ENCODE data around the gene ROBO2. TPM values are rescaled to one million over a fixed set of nuclear protein-coding genes. Genes with fewer than 3 reads are reported as not detected.

ROBO2 gene
- total RNA-seq, 2 experiments from 2014 or later: not detected

DNA sequence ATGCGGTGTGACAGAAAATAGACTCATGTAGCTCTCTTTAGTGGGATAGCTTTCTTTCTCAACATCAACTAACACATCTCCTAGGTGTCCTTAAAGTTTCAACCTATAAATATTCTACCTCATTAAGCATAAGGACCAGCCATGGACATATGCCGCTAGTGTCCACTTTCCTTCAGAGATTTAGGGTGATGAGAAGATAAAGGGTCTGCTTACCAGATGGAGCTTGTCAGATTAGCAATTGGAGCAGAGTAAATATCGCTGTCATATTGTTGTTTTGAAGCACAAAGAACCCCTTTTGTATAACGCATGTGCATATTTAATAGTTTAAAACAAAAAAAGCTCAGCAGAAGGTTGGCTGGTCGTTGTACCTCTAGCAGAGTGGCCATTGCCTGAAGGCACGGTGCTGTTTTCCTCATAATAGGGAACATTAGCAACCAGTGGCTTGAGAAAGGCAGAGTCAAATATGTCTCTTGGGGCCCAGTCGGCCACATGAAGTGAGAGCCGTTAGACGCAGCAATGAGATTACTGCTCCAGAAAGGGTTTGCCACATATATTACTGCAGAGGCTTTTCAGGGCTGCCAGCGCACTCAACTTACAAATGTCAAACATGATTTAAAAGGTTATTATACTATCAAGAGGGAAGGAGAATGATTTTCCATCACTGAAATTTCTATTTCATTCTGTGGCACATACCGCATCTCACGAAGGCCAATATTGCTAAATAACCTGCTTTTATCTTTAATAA lies 264.2 kb downstream of the ROBO2 start:
- Mint-ChIP-seq H3K9me3 (peaks cover 4% of the 10 kb centered on the region), H3K27ac (no peak overlapping the region), H3K36me3 (ENCODE audit: low read depth) (no peaks in the 10 kb centered on the region), H3K27me3 (ENCODE audit: low read depth) (no peaks in the 10 kb centered on the region), H3K4me3 (no peak overlapping the region), H3K4me1 (ENCODE audit: low read depth) (no peaks in the 10 kb centered on the region)
- CTCF ChIA-PET: no interaction called here
- intact Hi-C loops (cut with micrococcal nuclease): no loop called here
- no peak for DNase-seq

DNA sequence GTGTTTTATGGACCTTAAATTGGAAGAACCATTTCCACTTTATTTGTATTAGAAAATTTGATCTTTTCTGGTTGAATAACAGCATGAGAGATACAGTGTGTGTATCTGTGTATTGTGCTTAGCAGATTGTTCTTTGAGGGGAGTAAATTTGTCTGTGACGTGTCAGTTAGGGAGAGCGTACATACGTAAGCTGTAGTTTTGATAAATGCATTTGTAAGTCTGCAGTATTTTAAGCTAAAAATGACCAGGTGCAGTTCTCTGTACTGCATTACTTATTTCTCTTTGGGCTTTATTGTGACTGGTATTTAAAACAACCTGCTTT lies 264.8 kb downstream of the ROBO2 start:
- no peak for DNase-seq
- H3K36me3 Mint-ChIP-seq (ENCODE audit: low read depth): no peaks in the 10 kb centered on the region
- H3K27me3 Mint-ChIP-seq (ENCODE audit: low read depth): no peaks in the 10 kb centered on the region
- intact Hi-C loops (cut with micrococcal nuclease): no loop called here
- no peak overlapping the region for H3K4me3 Mint-ChIP-seq
- peaks cover under 1% of the 10 kb centered on the region for H3K9me3 Mint-ChIP-seq
- H3K27ac Mint-ChIP-seq: no peak overlapping the region
- no peaks in the 10 kb centered on the region for H3K4me1 Mint-ChIP-seq (ENCODE audit: low read depth)
- CTCF ChIA-PET: no interaction called here

DNA sequence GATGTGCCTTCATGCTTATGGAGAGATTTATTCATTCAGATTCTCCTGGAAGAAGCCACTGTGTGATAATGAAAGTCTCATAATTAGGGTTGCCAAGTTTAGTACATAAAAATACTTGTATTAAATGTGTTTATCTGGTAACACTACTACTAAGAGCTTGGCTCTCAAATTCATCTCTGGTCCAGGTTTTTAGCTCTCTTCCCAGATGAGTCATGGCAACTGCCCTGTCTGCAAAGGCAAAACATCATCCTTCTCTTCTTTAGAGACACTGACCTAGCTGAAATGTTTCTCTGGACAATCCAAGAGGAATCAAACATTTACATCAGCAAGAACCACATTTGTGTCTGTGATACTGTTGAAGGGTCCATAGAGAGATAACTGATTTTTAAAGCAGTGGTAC lies 269.6 kb downstream of the ROBO2 start:
- CTCF ChIA-PET: no interaction called here
- no peak overlapping the region for H3K4me3 Mint-ChIP-seq
- no peaks in the 10 kb centered on the region for H3K27me3 Mint-ChIP-seq (ENCODE audit: low read depth)

DNA sequence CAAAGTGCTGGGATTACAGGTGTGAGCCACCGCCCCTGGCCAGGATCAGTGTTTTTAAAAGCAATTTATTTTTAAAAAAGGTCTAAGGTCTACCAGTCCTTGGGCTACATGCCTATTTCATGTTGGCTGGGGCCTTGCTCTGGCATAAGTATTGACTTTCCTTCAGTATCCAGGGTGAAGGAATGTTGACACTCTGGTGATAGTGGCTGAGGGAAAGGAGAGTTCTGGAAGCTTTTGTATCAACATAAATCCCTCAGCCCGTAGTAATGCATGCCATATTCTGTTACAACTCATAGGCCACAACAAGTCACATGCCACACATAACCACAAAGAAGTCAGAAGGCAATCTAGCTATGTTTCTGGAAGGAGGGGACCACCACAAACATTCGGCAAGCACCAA lies 273.9 kb downstream of the ROBO2 start:
- H3K36me3 Mint-ChIP-seq (ENCODE audit: low read depth): no peaks in the 10 kb centered on the region
- intact Hi-C loops (cut with micrococcal nuclease): no loop called here
- no peak overlapping the region for H3K4me3 Mint-ChIP-seq
- H3K9me3 Mint-ChIP-seq: no peaks in the 10 kb centered on the region
- CTCF ChIA-PET: no interaction called here
- H3K27me3 Mint-ChIP-seq (ENCODE audit: low read depth): no peaks in the 10 kb centered on the region
- H3K27ac Mint-ChIP-seq: no peak overlapping the region
- DNase-seq: no peak
- H3K4me1 Mint-ChIP-seq (ENCODE audit: low read depth): no peaks in the 10 kb centered on the region

More for the DNA sequence above, 269.6 kb downstream of the ROBO2 start:
- H3K4me1 Mint-ChIP-seq (ENCODE audit: low read depth): no peaks in the 10 kb centered on the region
- intact Hi-C loops (cut with micrococcal nuclease): no loop called here
- DNase-seq: no peak
- H3K9me3 Mint-ChIP-seq: no peaks in the 10 kb centered on the region
- H3K36me3 Mint-ChIP-seq (ENCODE audit: low read depth): no peaks in the 10 kb centered on the region
- H3K27ac Mint-ChIP-seq: no peak overlapping the region

DNA sequence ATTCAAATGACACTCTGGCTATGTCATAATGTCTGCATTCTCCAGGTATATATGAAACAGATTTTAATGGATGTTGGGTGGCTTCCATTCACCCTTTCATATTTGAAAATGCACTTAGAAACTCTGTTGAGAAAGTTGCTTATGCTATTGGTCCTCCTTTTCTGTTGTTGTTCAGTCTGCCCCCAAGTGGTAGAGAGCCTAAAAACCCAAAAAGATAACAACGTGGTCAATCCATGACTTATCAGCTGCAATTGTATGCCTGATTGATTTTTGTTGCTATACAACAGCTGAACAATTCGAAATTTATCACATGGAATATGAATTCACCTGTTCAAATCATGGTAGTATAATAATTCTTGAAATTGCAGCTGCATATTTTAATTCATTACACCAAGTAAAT lies 279.8 kb downstream of the ROBO2 start:
- intact Hi-C loops (cut with micrococcal nuclease): loop anchor here (1.0 kb wide), 1 partner anchor 281 kb away; no protein-coding TSS in a partner anchor
- CTCF ChIA-PET: interaction anchor here (1.1 kb wide), 1 partner anchor 10 kb away, joined by 3 read pairs; no protein-coding TSS in a partner anchor
- Mint-ChIP-seq H3K27me3 (ENCODE audit: low read depth) (no peaks in the 10 kb centered on the region), H3K36me3 (ENCODE audit: low read depth) (no peaks in the 10 kb centered on the region), H3K27ac (no peak overlapping the region), H3K9me3 (no peaks in the 10 kb centered on the region), H3K4me3 (no peak overlapping the region), H3K4me1 (ENCODE audit: low read depth) (no peaks in the 10 kb centered on the region)
- DNase-seq: no peak

DNA sequence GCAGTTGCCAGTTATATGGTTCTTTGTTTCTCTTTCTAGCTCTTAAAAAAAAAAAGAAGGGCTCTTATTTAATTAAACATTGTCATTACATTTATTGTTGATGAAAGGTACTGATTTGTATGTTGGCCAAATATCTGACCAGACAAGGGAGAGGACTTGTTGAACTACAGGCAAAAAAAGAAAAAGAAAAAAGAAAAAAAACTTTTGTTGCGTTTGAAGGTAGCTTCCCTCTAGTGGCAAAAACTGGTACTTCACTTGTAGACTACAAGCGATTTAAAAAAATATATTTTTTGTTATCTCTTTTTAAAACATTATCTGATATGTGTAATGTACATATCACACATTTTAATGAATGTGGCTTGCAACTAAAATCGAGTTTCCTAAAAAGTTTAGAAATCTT lies 280.6 kb downstream of the ROBO2 start:
- Mint-ChIP-seq H3K27ac (no peak overlapping the region), H3K9me3 (no peaks in the 10 kb centered on the region), H3K27me3 (ENCODE audit: low read depth) (no peaks in the 10 kb centered on the region), H3K4me3 (no peak overlapping the region), H3K36me3 (ENCODE audit: low read depth) (no peaks in the 10 kb centered on the region), H3K4me1 (ENCODE audit: low read depth) (no peaks in the 10 kb centered on the region)
- intact Hi-C loops (cut with micrococcal nuclease): loop anchor here (1.0 kb wide), 1 partner anchor 282 kb away; no protein-coding TSS in a partner anchor
- CTCF ChIA-PET: interaction anchor here (0.6 to 1.1 kb wide), 4 partner anchors 9 to 710 kb away, joined by 3 read pairs; no protein-coding TSS in a partner anchor
- no peak for DNase-seq

DNA sequence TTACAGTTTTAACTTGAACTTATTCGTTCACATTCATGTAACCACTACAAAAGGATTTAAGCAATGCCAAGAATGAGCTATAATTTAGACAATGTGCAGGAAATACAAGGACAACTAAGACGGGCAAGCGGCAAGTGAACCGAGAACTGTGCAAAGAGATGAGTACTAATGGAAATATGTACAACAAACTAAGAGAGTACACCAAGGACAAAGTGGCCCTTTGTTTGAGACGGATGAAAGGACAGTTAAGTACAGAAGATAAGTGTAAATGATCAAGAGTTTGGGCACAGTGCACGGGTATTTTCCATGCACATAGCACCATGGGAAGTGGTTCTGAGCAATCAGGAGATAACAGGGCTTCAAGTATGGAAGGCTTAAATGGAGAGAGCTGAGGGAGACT lies 281.7 kb downstream of the ROBO2 start:
- CTCF ChIA-PET: no interaction called here

DNA sequence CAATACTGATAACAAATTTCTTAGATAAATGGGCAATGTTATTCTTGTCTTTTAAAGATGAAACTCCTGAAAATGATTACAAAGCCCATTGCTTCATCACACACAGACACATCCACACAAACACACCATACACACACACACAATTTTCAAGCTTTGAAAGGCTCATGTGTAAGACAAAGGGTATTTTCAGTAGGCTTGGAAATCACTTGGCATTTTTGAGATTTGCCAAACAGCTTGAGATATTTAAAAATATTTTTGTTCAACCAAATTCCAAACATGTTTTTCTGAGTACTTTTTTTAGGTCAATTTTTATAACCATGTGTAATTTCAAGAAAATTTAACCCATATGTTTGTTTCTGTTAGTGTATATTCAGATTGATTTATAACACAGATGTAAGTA lies 283.7 kb downstream of the ROBO2 start:
- no peaks in the 10 kb centered on the region for H3K27me3 Mint-ChIP-seq (ENCODE audit: low read depth)
- H3K4me1 Mint-ChIP-seq (ENCODE audit: low read depth): no peaks in the 10 kb centered on the region
- DNase-seq: no peak
- CTCF ChIA-PET: no interaction called here
- H3K4me3 Mint-ChIP-seq: no peak overlapping the region
- intact Hi-C loops (cut with micrococcal nuclease): no loop called here
- no peak overlapping the region for H3K27ac Mint-ChIP-seq
- no peaks in the 10 kb centered on the region for H3K9me3 Mint-ChIP-seq
- no peaks in the 10 kb centered on the region for H3K36me3 Mint-ChIP-seq (ENCODE audit: low read depth)

More for the DNA sequence above, 281.7 kb downstream of the ROBO2 start:
- DNase-seq: no peak
- Mint-ChIP-seq H3K27ac (no peak overlapping the region), H3K4me1 (ENCODE audit: low read depth) (no peaks in the 10 kb centered on the region), H3K36me3 (ENCODE audit: low read depth) (no peaks in the 10 kb centered on the region), H3K9me3 (no peaks in the 10 kb centered on the region), H3K27me3 (ENCODE audit: low read depth) (no peaks in the 10 kb centered on the region), H3K4me3 (no peak overlapping the region)
- intact Hi-C loops (cut with micrococcal nuclease): no loop called here

DNA sequence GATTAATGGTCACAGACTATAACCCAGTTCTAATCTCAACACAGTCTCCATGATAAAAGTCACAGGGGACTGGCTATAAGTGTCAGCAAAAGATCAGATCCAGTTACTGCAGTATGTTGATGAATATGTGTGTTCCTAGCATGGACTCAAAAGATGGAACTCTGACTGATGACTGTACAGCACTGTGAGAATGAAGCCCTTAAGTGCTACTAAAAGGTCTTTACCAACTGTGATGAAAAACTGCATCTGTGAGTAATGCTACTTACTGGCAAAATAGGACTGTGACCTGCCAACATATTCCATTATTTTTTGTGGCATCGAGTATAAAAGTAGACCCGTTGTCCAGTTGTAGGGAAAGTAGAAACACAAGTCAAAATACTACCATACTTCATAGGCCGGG lies 284.2 kb downstream of the ROBO2 start:
- Mint-ChIP-seq H3K27me3 (ENCODE audit: low read depth) (no peaks in the 10 kb centered on the region), H3K4me3 (no peak overlapping the region), H3K36me3 (ENCODE audit: low read depth) (no peaks in the 10 kb centered on the region), H3K4me1 (ENCODE audit: low read depth) (no peaks in the 10 kb centered on the region), H3K9me3 (no peaks in the 10 kb centered on the region), H3K27ac (no peak overlapping the region)
- no peak for DNase-seq
- intact Hi-C loops (cut with micrococcal nuclease): no loop called here
- CTCF ChIA-PET: no interaction called here

DNA sequence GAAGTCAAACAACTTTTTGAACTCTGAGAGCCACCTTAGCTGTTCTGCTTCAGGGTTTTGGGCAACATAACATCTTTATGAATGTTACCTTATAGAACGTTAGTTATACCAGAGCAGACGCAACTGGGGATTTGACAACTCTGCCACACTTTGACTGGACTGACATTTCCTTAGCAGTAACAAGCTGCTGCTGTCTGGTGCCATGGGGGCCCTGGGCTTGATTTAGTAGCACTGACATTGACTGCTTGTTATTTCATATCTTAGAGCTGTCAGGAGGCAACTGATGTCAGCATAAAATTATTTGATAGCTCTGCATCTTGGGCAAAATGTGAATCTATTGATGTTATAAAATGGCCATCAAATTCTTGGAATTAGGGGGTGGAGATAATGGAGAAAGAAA lies 285.4 kb downstream of the ROBO2 start:
- intact Hi-C loops (cut with micrococcal nuclease): no loop called here
- no peak for DNase-seq
- no peaks in the 10 kb centered on the region for H3K4me1 Mint-ChIP-seq (ENCODE audit: low read depth)
- H3K27me3 Mint-ChIP-seq (ENCODE audit: low read depth): no peaks in the 10 kb centered on the region
- CTCF ChIA-PET: interaction anchor here (0.6 kb wide), 1 partner anchor 68 kb away, joined by 3 read pairs; no protein-coding TSS in a partner anchor
- no peaks in the 10 kb centered on the region for H3K9me3 Mint-ChIP-seq
- no peak overlapping the region for H3K4me3 Mint-ChIP-seq
- no peak overlapping the region for H3K27ac Mint-ChIP-seq
- H3K36me3 Mint-ChIP-seq (ENCODE audit: low read depth): no peaks in the 10 kb centered on the region

DNA sequence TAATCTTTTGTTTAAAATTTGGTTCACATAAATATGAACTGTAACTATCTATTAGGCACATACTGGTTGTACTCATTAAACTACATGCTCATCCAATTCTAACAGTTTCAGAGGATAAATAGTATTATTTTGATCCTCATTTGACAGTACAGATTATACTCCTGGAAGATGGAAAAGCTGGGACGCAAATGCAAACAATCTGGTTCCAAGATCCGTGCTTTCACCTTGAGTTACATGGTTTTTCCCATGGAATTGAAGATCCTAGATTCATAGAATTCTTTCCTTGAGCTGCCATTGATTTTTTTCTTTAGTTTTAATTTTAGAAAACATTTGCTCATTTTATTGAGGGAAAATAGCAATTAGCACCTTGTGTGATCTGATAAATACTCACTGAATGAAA lies 285.8 kb downstream of the ROBO2 start:
- Mint-ChIP-seq H3K27ac (no peak overlapping the region), H3K4me3 (no peak overlapping the region), H3K36me3 (ENCODE audit: low read depth) (no peaks in the 10 kb centered on the region), H3K27me3 (ENCODE audit: low read depth) (no peaks in the 10 kb centered on the region), H3K9me3 (no peaks in the 10 kb centered on the region), H3K4me1 (ENCODE audit: low read depth) (no peaks in the 10 kb centered on the region)
- DNase-seq: no peak
- intact Hi-C loops (cut with micrococcal nuclease): no loop called here
- CTCF ChIA-PET: interaction anchor here (0.6 kb wide), 1 partner anchor 68 kb away, joined by 3 read pairs; no protein-coding TSS in a partner anchor

DNA sequence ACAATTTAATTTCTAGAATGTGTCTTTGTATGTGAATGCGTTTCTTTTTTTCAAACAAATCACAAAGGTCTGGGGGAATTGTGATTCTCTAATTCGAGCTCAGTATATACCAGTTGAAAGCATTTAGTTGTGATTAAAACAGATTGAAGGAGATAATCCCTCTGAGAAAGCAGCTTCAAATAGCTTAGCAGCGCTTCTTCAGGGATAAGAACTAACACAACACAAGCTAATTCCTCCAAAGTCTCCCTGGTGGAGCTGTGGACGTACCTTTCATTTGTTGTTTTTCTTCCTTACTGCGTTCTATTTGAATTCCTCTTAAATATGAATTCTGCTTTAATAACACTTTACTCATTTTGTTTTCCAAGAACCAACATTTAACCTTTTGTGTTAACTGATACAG lies 286.7 kb downstream of the ROBO2 start:
- H3K27ac Mint-ChIP-seq: no peak overlapping the region
- no peaks in the 10 kb centered on the region for H3K9me3 Mint-ChIP-seq
- CTCF ChIA-PET: no interaction called here
- no peaks in the 10 kb centered on the region for H3K4me1 Mint-ChIP-seq (ENCODE audit: low read depth)
- no peak overlapping the region for H3K4me3 Mint-ChIP-seq
- intact Hi-C loops (cut with micrococcal nuclease): no loop called here
- H3K36me3 Mint-ChIP-seq (ENCODE audit: low read depth): no peaks in the 10 kb centered on the region
- DNase-seq: no peak
- no peaks in the 10 kb centered on the region for H3K27me3 Mint-ChIP-seq (ENCODE audit: low read depth)

DNA sequence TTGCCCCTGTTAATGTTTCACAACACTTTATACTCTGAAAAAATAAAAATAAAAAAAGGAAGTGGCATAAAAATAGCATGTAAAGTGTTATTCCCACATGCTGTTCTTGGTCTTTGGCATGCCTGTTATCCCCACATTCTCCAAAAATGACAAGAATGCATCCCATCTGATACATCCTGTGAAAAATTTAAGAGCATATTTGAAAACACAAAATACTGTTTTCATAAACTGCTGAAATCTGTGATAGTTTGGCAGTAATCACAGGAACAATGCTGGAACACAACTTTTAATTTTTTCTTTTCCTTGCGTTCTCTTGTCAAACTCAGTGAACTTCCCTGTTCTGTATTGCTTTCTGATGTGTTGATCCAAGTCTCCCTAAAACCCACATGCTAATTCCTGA lies 288.8 kb downstream of the ROBO2 start:
- Mint-ChIP-seq H3K4me1 (ENCODE audit: low read depth) (no peaks in the 10 kb centered on the region), H3K27me3 (ENCODE audit: low read depth) (no peaks in the 10 kb centered on the region), H3K9me3 (no peaks in the 10 kb centered on the region), H3K27ac (no peak overlapping the region), H3K36me3 (ENCODE audit: low read depth) (no peaks in the 10 kb centered on the region), H3K4me3 (no peak overlapping the region)
- CTCF ChIA-PET: interaction anchor here (1.4 kb wide), 1 partner anchor 9 kb away, joined by 3 read pairs; no protein-coding TSS in a partner anchor
- no peak for DNase-seq
- intact Hi-C loops (cut with micrococcal nuclease): no loop called here
